ENCODE data around the gene CDC42SE1. TPM values are rescaled to one million over a fixed set of nuclear protein-coding genes. Genes with fewer than 3 reads are reported as not detected.
A peak's percentile ranks its signal among the peaks of the same experiment; 100 is the strongest.

The CDC42SE1 gene
- total RNA-seq, 1 experiment from 2014 or later: 60.8 TPM

DNA sequence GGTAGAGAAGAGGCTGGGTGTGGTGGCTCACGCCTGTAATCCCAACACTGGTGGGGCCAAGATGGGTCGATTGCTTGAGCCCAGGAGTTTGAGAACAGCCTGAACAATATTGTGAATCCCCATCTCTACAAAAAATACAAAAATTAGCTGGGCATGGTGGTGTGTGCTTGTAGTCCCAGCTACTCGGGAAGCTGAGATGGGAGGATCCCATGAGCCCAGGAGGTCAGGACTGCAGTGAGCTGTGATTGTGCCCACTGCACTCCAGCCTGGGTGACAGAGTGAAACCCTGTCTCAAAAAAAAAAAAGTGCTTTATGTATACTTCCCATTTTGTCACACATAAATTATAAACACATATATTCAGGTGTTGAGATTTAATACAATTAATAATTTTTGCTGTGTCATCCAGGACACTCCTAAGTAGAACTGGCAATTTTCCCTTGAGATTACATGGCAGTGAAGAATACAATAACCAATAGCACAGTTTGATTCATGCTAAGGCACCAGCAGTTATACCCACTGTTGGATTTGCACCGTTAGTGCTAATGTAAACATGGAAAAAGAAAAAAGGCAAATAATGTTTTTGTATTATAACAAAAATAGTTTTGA is 26.6 kb upstream of the CDC42SE1 start:
- 0 out of 2 replicates have a peak overlapping the region, but pooled peaks have one; percentile 30 for H2AFZ ChIP-seq (ENCODE audit: low read length)
- no peak overlapping the region for H3K4me2 ChIP-seq (ENCODE audit: low read length)
- BruUV-seq (replicated peaks): no TSS peak
- H3K9ac ChIP-seq (ENCODE audit: low read length): no peak overlapping the region
- no peaks in the 10 kb centered on the region for H3K9me2 ChIP-seq (replicated peaks; ENCODE audit: low read length)
- no peaks in the 10 kb centered on the region for H3K4me1 ChIP-seq (ENCODE audit: insufficient read depth, low read length)
- CTCF ChIA-PET: interaction anchor here (1.1 kb wide), 1 partner anchor 15 kb away, joined by 3 read pairs; the partner anchor contains the start of gene GABPB2
- no peak overlapping the region for H3K27ac ChIP-seq (ENCODE audit: low read length)
- intact Hi-C loops (cut with micrococcal nuclease): no loop called here
- no peaks in the 10 kb centered on the region for H3K79me2 ChIP-seq (ENCODE audit: low read length)
- H4K20me1 ChIP-seq (ENCODE audit: low read length): no peaks in the 10 kb centered on the region
- no peaks in the 10 kb centered on the region for H3K27me3 ChIP-seq (ENCODE audit: low read length)
- no peak overlapping the region for H3K4me3 ChIP-seq (ENCODE audit: low read length)
- POLR2A ChIA-PET (ENCODE audit: unreplicated experiment): no interaction called here
- TF ChIP-seq EZH2 (IDR thresholded peaks at IDR 0.05; ENCODE audit: low read length, unreplicated experiment): no peak
- TF ChIP-seq EZH2phosphoT487 (IDR thresholded peaks at IDR 0.05; ENCODE audit: borderline replicate concordance, low read length): no peak
- TF ChIP-seq, protein P1, sequence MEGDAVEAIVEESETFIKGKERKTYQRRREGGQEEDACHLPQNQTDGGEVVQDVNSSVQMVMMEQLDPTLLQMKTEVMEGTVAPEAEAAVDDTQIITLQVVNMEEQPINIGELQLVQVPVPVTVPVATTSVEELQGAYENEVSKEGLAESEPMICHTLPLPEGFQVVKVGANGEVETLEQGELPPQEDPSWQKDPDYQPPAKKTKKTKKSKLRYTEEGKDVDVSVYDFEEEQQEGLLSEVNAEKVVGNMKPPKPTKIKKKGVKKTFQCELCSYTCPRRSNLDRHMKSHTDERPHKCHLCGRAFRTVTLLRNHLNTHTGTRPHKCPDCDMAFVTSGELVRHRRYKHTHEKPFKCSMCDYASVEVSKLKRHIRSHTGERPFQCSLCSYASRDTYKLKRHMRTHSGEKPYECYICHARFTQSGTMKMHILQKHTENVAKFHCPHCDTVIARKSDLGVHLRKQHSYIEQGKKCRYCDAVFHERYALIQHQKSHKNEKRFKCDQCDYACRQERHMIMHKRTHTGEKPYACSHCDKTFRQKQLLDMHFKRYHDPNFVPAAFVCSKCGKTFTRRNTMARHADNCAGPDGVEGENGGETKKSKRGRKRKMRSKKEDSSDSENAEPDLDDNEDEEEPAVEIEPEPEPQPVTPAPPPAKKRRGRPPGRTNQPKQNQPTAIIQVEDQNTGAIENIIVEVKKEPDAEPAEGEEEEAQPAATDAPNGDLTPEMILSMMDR (conservative IDR thresholded peaks at IDR 0.05; ENCODE audit: low read depth, low read length): no peak
- DNase-seq (no peak), ATAC-seq (no peak)
- H3K36me3 ChIP-seq (ENCODE audit: low read depth, low read length): no peaks in the 10 kb centered on the region
- no peaks in the 10 kb centered on the region for H3K9me3 ChIP-seq (ENCODE audit: low read length)
- H3F3A ChIP-seq (ENCODE audit: low read length, unreplicated experiment): no peaks in the 10 kb centered on the region

DNA sequence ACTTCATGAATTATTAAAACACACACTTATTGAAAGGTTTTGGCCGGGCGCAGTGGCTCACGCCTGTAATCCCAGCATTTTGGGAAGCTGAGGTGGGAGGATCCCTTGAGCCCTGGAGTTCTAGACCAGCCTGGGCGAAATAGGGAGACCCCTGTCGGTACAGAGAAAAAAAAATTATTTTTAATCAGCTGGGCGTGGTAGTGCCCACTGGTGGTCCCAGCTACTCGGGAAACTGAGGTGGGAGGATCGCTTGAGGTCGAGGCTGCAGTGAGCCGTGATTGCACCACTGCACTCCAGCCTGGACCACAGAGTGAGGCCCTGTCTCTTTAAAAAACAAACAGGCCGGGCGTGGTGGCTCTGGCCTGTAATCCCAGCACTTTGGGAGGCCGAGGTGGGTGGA is 12.8 kb upstream of the CDC42SE1 start:
- peaks cover 14% of the 10 kb centered on the region for H3K4me1 ChIP-seq (ENCODE audit: insufficient read depth, low read length)
- TF ChIP-seq EZH2 (IDR thresholded peaks at IDR 0.05; ENCODE audit: low read length, unreplicated experiment) (no peak), EZH2phosphoT487 (IDR thresholded peaks at IDR 0.05; ENCODE audit: borderline replicate concordance, low read length) (no peak)
- TF ChIP-seq, protein P1 (conservative IDR thresholded peaks at IDR 0.05; ENCODE audit: low read depth, low read length): no peak
- no peak overlapping the region for H3K4me2 ChIP-seq (ENCODE audit: low read length)
- no peaks in the 10 kb centered on the region for H4K20me1 ChIP-seq (ENCODE audit: low read length)
- H2AFZ ChIP-seq (ENCODE audit: low read length): no peak overlapping the region
- ChIA-PET CTCF (interaction anchor here (0.5 to 0.8 kb wide), 2 partner anchors 24 to 109 kb away, joined by 3 read pairs; partner anchors contain the start of gene C1orf56), POLR2A (ENCODE audit: unreplicated experiment) (no interaction called here)
- H3K36me3 ChIP-seq (ENCODE audit: low read depth, low read length): no peaks in the 10 kb centered on the region
- H3K27ac ChIP-seq (ENCODE audit: low read length): no peak overlapping the region
- H3K9me2 ChIP-seq (replicated peaks; ENCODE audit: low read length): no peaks in the 10 kb centered on the region
- BruUV-seq (replicated peaks): no TSS peak
- no peak for DNase-seq
- H3F3A ChIP-seq (ENCODE audit: low read length, unreplicated experiment): peaks cover 16% of the 10 kb centered on the region
- intact Hi-C loops (cut with micrococcal nuclease): no loop called here
- H3K27me3 ChIP-seq (ENCODE audit: low read length): no peaks in the 10 kb centered on the region
- H3K4me3 ChIP-seq (ENCODE audit: low read length): no peak overlapping the region
- no peak overlapping the region for H3K9ac ChIP-seq (ENCODE audit: low read length)
- ATAC-seq: no peak
- H3K9me3 ChIP-seq (ENCODE audit: low read length): no peaks in the 10 kb centered on the region
- H3K79me2 ChIP-seq (ENCODE audit: low read length): 0 out of 2 replicates have a peak, but pooled peaks cover 3% of the 10 kb centered on the region
